Neutrophil (primary cell): ENCODE measurements around the gene SIGMAR1.

ENCODE experiments used
- H3K27ac ChIP-seq: fragments of 200-600 bp; sonication (generic); 2 replicates; pipeline ENCODE4 v1.5.1; 2016; ENCODE audit warnings: mild to moderate bottlenecking, moderate library complexity
- H3K27me3 ChIP-seq: fragments of 200-600 bp; sonication (generic); 2 replicates; pipeline ENCODE4 v1.6.0; 2016; ENCODE audit warnings: mild to moderate bottlenecking
- H3K36me3 ChIP-seq: fragments of 200-600 bp; sonication (generic); 2 replicates; pipeline ENCODE4 v1.5.1; 2017
- H3K4me1 ChIP-seq, 2 experiments: fragments of 200-600 bp in 1 of 2; sonication (generic) in 1 of 2; 1 replicate in 1 of 2; 2 replicates in 1 of 2; pipeline versions ENCODE4 v1.5.1 to v1.6.1; 2013 to 2016; ENCODE audit warnings: low read depth in 1 of 2, low read length in 1 of 2, mild to moderate bottlenecking in 1 of 2, moderate library complexity in 1 of 2; ENCODE audit not compliant: control insufficient read depth in 1 of 2, insufficient read depth in 1 of 2
- H3K4me3 ChIP-seq, 2 experiments: fragments of 200-600 bp in 1 of 2; sonication (generic) in 1 of 2; 1 replicate in 1 of 2; 2 replicates in 1 of 2; pipeline ENCODE4 v1.5.1; 2013 to 2016; ENCODE audit warnings: low read depth in 1 of 2, low read length in 1 of 2, mild to moderate bottlenecking in 1 of 2, moderate library complexity in 1 of 2
- H3K9me3 ChIP-seq: fragments of 200-600 bp; sonication (generic); 2 replicates; pipeline ENCODE4 v1.5.1; 2016
- TF ChIP-seq, protein P1 (sequence below): fragments of 200-600 bp; sonication (generic); IDR thresholded peaks from 2 replicates; pipeline ENCODE4 v1.5.1; 2016; ENCODE audit warnings: antibody characterized with exemption

Gene SIGMAR1

DNA sequence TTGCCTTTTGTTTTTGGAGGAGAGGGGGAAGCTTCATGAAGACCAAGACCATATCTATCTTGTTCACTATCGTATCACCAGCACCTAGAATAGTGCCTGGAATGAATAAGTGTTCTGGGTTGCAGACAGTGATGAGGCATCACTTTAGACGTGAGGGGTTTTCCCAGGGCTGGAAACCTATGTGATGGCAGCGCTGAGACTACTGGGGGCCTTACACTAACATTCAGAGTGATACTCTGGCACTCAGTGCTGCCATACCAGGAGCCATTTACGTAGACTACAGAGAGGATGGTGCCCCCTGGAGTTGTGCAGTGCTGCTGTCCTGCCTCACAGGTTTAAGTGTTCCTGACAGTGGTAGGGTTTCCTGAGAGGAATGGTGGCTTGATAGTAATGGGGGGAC, 46.6 kb upstream of the SIGMAR1 start:
- H3K4me3 ChIP-seq: no peak overlapping the region
- H3K27me3 ChIP-seq: no peaks in the 10 kb centered on the region
- no peak overlapping the region for H3K27ac ChIP-seq
- H3K4me1 ChIP-seq: no peaks in the 10 kb centered on the region
- H3K9me3 ChIP-seq: no peaks in the 10 kb centered on the region
- TF ChIP-seq, protein P1, sequence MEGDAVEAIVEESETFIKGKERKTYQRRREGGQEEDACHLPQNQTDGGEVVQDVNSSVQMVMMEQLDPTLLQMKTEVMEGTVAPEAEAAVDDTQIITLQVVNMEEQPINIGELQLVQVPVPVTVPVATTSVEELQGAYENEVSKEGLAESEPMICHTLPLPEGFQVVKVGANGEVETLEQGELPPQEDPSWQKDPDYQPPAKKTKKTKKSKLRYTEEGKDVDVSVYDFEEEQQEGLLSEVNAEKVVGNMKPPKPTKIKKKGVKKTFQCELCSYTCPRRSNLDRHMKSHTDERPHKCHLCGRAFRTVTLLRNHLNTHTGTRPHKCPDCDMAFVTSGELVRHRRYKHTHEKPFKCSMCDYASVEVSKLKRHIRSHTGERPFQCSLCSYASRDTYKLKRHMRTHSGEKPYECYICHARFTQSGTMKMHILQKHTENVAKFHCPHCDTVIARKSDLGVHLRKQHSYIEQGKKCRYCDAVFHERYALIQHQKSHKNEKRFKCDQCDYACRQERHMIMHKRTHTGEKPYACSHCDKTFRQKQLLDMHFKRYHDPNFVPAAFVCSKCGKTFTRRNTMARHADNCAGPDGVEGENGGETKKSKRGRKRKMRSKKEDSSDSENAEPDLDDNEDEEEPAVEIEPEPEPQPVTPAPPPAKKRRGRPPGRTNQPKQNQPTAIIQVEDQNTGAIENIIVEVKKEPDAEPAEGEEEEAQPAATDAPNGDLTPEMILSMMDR: no peak
- H3K36me3 ChIP-seq: peaks cover 7% of the 10 kb centered on the region

DNA sequence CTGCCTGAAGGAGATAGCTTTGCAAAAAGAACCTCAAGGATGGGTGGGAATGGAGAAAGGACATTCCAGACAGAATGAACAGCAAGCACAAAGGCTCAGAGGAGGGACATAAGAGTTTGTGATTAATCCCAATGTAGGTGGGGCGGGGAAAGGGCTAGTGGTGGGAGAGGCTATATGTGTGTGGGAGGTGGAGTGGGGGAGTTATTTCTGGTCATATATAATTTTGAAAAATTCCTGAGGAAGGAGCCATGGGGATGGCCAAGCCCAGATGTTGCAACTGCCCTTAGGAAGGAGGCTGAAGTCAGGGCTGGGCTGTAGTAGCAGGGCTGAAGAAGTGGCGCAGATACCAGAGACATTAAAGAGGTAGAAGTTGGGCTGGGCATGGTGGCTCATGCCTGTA, 38.3 kb upstream of the SIGMAR1 start:
- TF ChIP-seq, protein P1: no peak
- Histone ChIP-seq H3K4me1 (no peaks in the 10 kb centered on the region), H3K9me3 (no peaks in the 10 kb centered on the region), H3K27me3 (no peaks in the 10 kb centered on the region), H3K36me3 (no peaks in the 10 kb centered on the region), H3K4me3 (no peak overlapping the region), H3K27ac (no peak overlapping the region)

DNA sequence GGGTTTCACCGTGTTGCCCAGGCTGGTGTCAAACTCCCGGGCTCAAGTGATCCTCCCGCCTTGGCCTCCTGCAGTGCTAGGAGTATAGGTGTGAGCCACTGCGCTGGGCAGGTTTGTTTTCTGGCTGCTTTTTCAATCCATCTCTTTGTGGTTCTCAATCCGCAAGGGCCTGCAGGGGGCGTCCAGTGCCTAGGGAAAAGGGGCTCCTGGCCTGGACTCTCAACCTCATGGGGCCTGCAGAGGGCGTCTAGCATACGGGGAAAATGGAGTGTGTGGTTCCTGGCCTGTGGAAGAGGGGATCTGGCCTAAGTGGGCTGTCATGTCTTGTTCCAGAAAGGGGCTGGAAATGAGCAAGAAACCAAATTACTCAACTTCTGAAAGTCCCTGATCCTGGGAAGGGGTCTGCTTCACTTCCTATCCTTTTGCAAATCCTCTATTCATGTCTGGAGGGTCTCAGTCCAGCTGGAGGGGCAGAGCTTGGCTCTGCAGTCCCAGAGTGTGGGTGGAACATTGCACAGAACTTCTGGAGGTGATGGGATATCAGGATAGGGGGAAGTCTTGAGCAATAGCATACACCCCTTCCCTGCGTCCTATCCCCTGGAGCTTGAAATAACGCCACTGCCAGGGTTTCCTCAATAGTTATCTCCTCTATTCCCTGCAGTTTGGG, 37.6 kb upstream of the SIGMAR1 start:
- H3K4me3 ChIP-seq: no peak overlapping the region
- H3K27ac ChIP-seq: no peak overlapping the region
- TF ChIP-seq, protein P1: no peak
- H3K36me3 ChIP-seq: no peaks in the 10 kb centered on the region
- H3K4me1 ChIP-seq: no peaks in the 10 kb centered on the region
- H3K27me3 ChIP-seq: no peaks in the 10 kb centered on the region
- H3K9me3 ChIP-seq: no peaks in the 10 kb centered on the region

DNA sequence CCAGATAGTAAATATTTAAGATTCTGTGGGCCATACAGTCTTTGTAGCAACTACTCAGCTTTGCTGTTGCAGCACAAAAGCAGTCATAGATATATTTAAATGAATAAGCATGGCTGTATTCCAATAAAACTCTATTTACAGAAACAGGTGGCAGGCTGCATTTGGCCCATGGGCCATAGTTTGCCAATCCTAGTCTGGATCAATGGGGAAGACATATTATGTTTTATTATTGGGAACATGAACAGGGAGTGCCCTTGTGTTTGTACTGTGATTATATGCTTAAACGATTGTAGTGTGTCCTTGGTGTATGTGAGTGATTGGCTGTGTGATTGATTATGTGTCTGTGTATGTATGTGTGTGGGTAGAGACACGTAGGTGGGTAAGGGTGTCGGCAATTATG, 36.9 kb upstream of the SIGMAR1 start:
- H3K27ac ChIP-seq: no peak overlapping the region
- TF ChIP-seq, protein P1: no peak
- peaks cover 5% of the 10 kb centered on the region for H3K36me3 ChIP-seq
- no peak overlapping the region for H3K4me3 ChIP-seq
- no peaks in the 10 kb centered on the region for H3K9me3 ChIP-seq
- no peaks in the 10 kb centered on the region for H3K4me1 ChIP-seq
- H3K27me3 ChIP-seq: no peaks in the 10 kb centered on the region

DNA sequence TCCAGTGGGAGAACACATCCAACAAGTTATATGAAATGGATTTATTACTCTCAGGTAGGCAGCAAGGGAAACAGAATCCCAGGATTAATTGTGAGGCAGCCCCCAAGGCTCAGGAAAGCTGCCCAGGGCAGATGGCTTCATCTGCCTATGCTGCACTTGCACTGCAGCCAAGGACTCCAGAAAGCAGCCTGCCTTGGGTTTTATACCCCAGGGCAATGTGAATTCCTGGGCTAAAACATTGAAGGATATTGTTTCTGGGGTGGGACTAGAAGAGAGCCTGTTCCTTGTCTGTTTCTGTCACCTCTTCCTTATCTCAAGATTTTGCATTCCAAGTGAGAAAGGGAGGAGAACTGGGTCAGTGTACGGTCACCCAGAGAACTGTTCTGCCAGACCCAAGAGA, 33.7 kb upstream of the SIGMAR1 start:
- Histone ChIP-seq H3K9me3 (no peaks in the 10 kb centered on the region), H3K27ac (no peak overlapping the region), H3K27me3 (no peaks in the 10 kb centered on the region), H3K36me3 (peaks cover 8% of the 10 kb centered on the region), H3K4me3 (no peak overlapping the region), H3K4me1 (peaks cover 0 to 2% of the 10 kb centered on the region in 2 experiments)
- TF ChIP-seq, protein P1: no peak
